ENCODE measurements around the gene HYKK.
"Not testable (repeated sequence)": the region's sequence is repeated elsewhere in the genome, so short reads cannot be mapped to it uniquely, and the experiment has no call there.

The HYKK gene

GRCh38 chr15:78541744-78542034, 34.3 kb downstream of the HYKK start:
- Histone ChIP-seq H3K9ac (ENCODE audit: low read length) (peak overlapping the region; percentile 88), H3K27me3 (ENCODE audit: control insufficient read depth, insufficient read depth, low read length) (no peaks in the 10 kb centered on the region), H3K4me1 (ENCODE audit: control insufficient read depth, low read depth, low read length) (no peaks in the 10 kb centered on the region), H3K9me3 (ENCODE audit: control insufficient read depth, low read depth, low read length) (no peaks in the 10 kb centered on the region), H3K4me3 (ENCODE audit: low read length) (peak overlapping the region; percentile 98), H3K27ac (ENCODE audit: low read length) (no peak overlapping the region), H3K36me3 (ENCODE audit: control insufficient read depth, low read depth, low read length) (peaks cover 47% of the 10 kb centered on the region)

- H3K4me3 ChIP-seq (ENCODE audit: low read length) = no peak overlapping the region
- no peak overlapping the region for H3K27ac ChIP-seq (ENCODE audit: low read length)
- no peaks in the 10 kb centered on the region for H3K4me1 ChIP-seq (ENCODE audit: control insufficient read depth, low read depth, low read length)
- H3K36me3 ChIP-seq (ENCODE audit: control insufficient read depth, low read depth, low read length) = peaks cover 56% of the 10 kb centered on the region
- no peak overlapping the region for H3K9ac ChIP-seq (ENCODE audit: low read length)
- H3K27me3 ChIP-seq (ENCODE audit: control insufficient read depth, insufficient read depth, low read length) = no peaks in the 10 kb centered on the region
- no peaks in the 10 kb centered on the region for H3K9me3 ChIP-seq (ENCODE audit: control insufficient read depth, low read depth, low read length)
Observed at GRCh38 chr15:78542647-78543046, 35.3 kb downstream of the HYKK start.

GRCh38 chr15:78550194-78550593, 42.8 kb downstream of the HYKK start:
- Histone ChIP-seq H3K9ac (ENCODE audit: low read length) (no peak overlapping the region), H3K36me3 (ENCODE audit: control insufficient read depth, low read depth, low read length) (peaks cover 58% of the 10 kb centered on the region)

GRCh38 chr15:78550815-78551214, 43.4 kb downstream of the HYKK start:
- Histone ChIP-seq H3K4me3 (ENCODE audit: low read length) (no peak overlapping the region), H3K4me1 (ENCODE audit: control insufficient read depth, low read depth, low read length) (no peaks in the 10 kb centered on the region), H3K36me3 (ENCODE audit: control insufficient read depth, low read depth, low read length) (peaks cover 51% of the 10 kb centered on the region), H3K9ac (ENCODE audit: low read length) (no peak overlapping the region), H3K27ac (ENCODE audit: low read length) (no peak overlapping the region), H3K27me3 (ENCODE audit: control insufficient read depth, insufficient read depth, low read length) (no peaks in the 10 kb centered on the region), H3K9me3 (ENCODE audit: control insufficient read depth, low read depth, low read length) (no peaks in the 10 kb centered on the region)

More at GRCh38 chr15:78550194-78550593, 42.8 kb downstream of the HYKK start:
- no peaks in the 10 kb centered on the region for H3K27me3 ChIP-seq (ENCODE audit: control insufficient read depth, insufficient read depth, low read length)
- H3K4me1 ChIP-seq (ENCODE audit: control insufficient read depth, low read depth, low read length) = no peaks in the 10 kb centered on the region
- no peak overlapping the region for H3K27ac ChIP-seq (ENCODE audit: low read length)
- no peak overlapping the region for H3K4me3 ChIP-seq (ENCODE audit: low read length)
- no peaks in the 10 kb centered on the region for H3K9me3 ChIP-seq (ENCODE audit: control insufficient read depth, low read depth, low read length)

GRCh38 chr15:78551902-78552301, 44.5 kb downstream of the HYKK start:
- Histone ChIP-seq H3K4me3 (ENCODE audit: low read length) (no peak overlapping the region), H3K9me3 (ENCODE audit: control insufficient read depth, low read depth, low read length) (no peaks in the 10 kb centered on the region), H3K36me3 (ENCODE audit: control insufficient read depth, low read depth, low read length) (peaks cover 41% of the 10 kb centered on the region), H3K9ac (ENCODE audit: low read length) (no peak overlapping the region), H3K27ac (ENCODE audit: low read length) (no peak overlapping the region), H3K4me1 (ENCODE audit: control insufficient read depth, low read depth, low read length) (no peaks in the 10 kb centered on the region), H3K27me3 (ENCODE audit: control insufficient read depth, insufficient read depth, low read length) (no peaks in the 10 kb centered on the region)

- no peaks in the 10 kb centered on the region for H3K4me1 ChIP-seq (ENCODE audit: control insufficient read depth, low read depth, low read length)
- no peak overlapping the region for H3K9ac ChIP-seq (ENCODE audit: low read length)
- no peaks in the 10 kb centered on the region for H3K27me3 ChIP-seq (ENCODE audit: control insufficient read depth, insufficient read depth, low read length)
- H3K4me3 ChIP-seq (ENCODE audit: low read length) = no peak overlapping the region
- peaks cover 34% of the 10 kb centered on the region for H3K36me3 ChIP-seq (ENCODE audit: control insufficient read depth, low read depth, low read length)
- H3K27ac ChIP-seq (ENCODE audit: low read length) = no peak overlapping the region
- H3K9me3 ChIP-seq (ENCODE audit: control insufficient read depth, low read depth, low read length) = no peaks in the 10 kb centered on the region
Observed at GRCh38 chr15:78552597-78552996, 45.2 kb downstream of the HYKK start.

GRCh38 chr15:78560201-78560600, 52.8 kb downstream of the HYKK start:
- not testable (repeated sequence) for H3K27ac ChIP-seq (ENCODE audit: low read length); H3K27me3 ChIP-seq (ENCODE audit: control insufficient read depth, insufficient read depth, low read length); H3K9me3 ChIP-seq (ENCODE audit: control insufficient read depth, low read depth, low read length)

GRCh38 chr15:78561490-78561889, 54.1 kb downstream of the HYKK start:
- H3K27me3 ChIP-seq (ENCODE audit: control insufficient read depth, insufficient read depth, low read length) = no peaks in the 10 kb centered on the region
- H3K9me3 ChIP-seq (ENCODE audit: control insufficient read depth, low read depth, low read length) = no peaks in the 10 kb centered on the region
- H3K9ac ChIP-seq (ENCODE audit: low read length) = no peak overlapping the region
- no peak overlapping the region for H3K4me3 ChIP-seq (ENCODE audit: low read length)
- H3K36me3 ChIP-seq (ENCODE audit: control insufficient read depth, low read depth, low read length) = no peaks in the 10 kb centered on the region
- H3K27ac ChIP-seq (ENCODE audit: low read length) = no peak overlapping the region
- no peaks in the 10 kb centered on the region for H3K4me1 ChIP-seq (ENCODE audit: control insufficient read depth, low read depth, low read length)

More at GRCh38 chr15:78560201-78560600, 52.8 kb downstream of the HYKK start:
- not testable (repeated sequence) for H3K36me3 ChIP-seq (ENCODE audit: control insufficient read depth, low read depth, low read length); H3K4me1 ChIP-seq (ENCODE audit: control insufficient read depth, low read depth, low read length); H3K9ac ChIP-seq (ENCODE audit: low read length); H3K4me3 ChIP-seq (ENCODE audit: low read length)

- H3K4me3 ChIP-seq (ENCODE audit: low read length) = no peak overlapping the region
- no peak overlapping the region for H3K27ac ChIP-seq (ENCODE audit: low read length)
- no peak overlapping the region for H3K9ac ChIP-seq (ENCODE audit: low read length)
- H3K9me3 ChIP-seq (ENCODE audit: control insufficient read depth, low read depth, low read length) = no peaks in the 10 kb centered on the region
- H3K4me1 ChIP-seq (ENCODE audit: control insufficient read depth, low read depth, low read length) = no peaks in the 10 kb centered on the region
- H3K36me3 ChIP-seq (ENCODE audit: control insufficient read depth, low read depth, low read length) = no peaks in the 10 kb centered on the region
- H3K27me3 ChIP-seq (ENCODE audit: control insufficient read depth, insufficient read depth, low read length) = no peaks in the 10 kb centered on the region
Observed at GRCh38 chr15:78563092-78563491, 55.7 kb downstream of the HYKK start.

GRCh38 chr15:78564743-78565096, 57.3 kb downstream of the HYKK start:
- H3K27me3 ChIP-seq (ENCODE audit: control insufficient read depth, insufficient read depth, low read length) = no peaks in the 10 kb centered on the region
- no peak overlapping the region for H3K4me3 ChIP-seq (ENCODE audit: low read length)
- H3K4me1 ChIP-seq (ENCODE audit: control insufficient read depth, low read depth, low read length) = no peaks in the 10 kb centered on the region
- no peaks in the 10 kb centered on the region for H3K36me3 ChIP-seq (ENCODE audit: control insufficient read depth, low read depth, low read length)
- H3K27ac ChIP-seq (ENCODE audit: low read length) = no peak overlapping the region
- H3K9ac ChIP-seq (ENCODE audit: low read length) = no peak overlapping the region
- H3K9me3 ChIP-seq (ENCODE audit: control insufficient read depth, low read depth, low read length) = no peaks in the 10 kb centered on the region

GRCh38 chr15:78565097-78565950, 57.9 kb downstream of the HYKK start, which contains the start of gene CHRNA5:
Gene CHRNA5 (plus strand): TSS chr15:78565520. CDS start chr15:78565720, 200 bp downstream.
- H3K27me3 ChIP-seq (ENCODE audit: control insufficient read depth, insufficient read depth, low read length) = no peaks in the 10 kb centered on the region
- H3K4me3 ChIP-seq (ENCODE audit: low read length) = peak within 1 kb of the TSS; percentile 88
- H3K27ac ChIP-seq (ENCODE audit: low read length) = peak within 1 kb of the TSS; percentile 17
- no peaks in the 10 kb centered on the region for H3K9me3 ChIP-seq (ENCODE audit: control insufficient read depth, low read depth, low read length)
- no peaks in the 10 kb centered on the region for H3K4me1 ChIP-seq (ENCODE audit: control insufficient read depth, low read depth, low read length)
- H3K9ac ChIP-seq (ENCODE audit: low read length) = peak within 1 kb of the TSS; percentile 60
- no peaks in the 10 kb centered on the region for H3K36me3 ChIP-seq (ENCODE audit: control insufficient read depth, low read depth, low read length)
